HG03378 (cell line): ENCODE results near the gene WDR73.
"Not testable (repeated sequence)": the region's sequence is repeated elsewhere in the genome, so short reads cannot be mapped to it uniquely, and the experiment has no call there.

Experiments used
- ATAC-seq: cut with Tn5 transposase; IDR thresholded peaks from one replicate; pipeline ENCODE4 v1.9.1; 2021; ENCODE audit warnings: mild to moderate bottlenecking, moderate library complexity; ENCODE audit not compliant: unreplicated experiment

The WDR73 gene

DNA sequence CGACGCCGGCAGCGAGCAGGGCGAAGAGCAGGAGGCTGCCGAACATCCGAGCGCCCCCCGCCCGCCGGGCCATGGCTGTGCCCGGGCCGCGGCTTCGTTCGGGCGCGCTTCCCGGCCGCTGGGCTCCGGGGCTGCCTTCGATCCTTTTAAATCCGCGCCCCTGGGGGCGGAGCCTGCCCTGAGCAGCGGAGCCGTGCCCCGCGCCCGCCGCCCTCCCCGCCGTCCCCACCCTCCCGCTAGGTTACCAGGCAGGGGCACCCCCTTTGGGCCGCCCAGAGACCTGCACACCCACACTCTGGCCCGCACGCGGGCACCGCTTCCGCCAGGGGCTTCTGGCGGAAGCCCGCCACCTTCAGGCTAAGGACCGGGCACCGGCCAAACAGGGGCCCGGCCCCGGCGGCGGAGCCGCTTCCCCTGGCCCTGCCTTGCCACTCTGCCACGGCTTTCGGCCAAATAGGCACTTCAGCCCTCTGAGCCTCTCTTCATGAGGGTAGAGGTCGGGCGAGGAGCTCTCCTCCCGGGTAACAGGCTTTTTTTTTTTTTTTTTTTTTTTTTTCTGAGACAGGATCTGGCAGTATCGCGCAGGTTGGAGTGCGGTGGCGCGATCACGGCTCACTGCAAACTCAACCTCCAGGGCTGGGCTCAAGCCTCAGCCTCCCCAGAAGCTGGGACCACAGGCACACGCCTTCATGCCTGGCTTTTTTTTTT is 4.2 kb upstream of the WDR73 start, which contains the start of gene NMB:
NMB (minus strand) TSS at position 120 of the 708 bp plus-strand sequence; CDS start at position 73, 47 bp downstream.
- peak; percentile 38 for ATAC-seq

DNA sequence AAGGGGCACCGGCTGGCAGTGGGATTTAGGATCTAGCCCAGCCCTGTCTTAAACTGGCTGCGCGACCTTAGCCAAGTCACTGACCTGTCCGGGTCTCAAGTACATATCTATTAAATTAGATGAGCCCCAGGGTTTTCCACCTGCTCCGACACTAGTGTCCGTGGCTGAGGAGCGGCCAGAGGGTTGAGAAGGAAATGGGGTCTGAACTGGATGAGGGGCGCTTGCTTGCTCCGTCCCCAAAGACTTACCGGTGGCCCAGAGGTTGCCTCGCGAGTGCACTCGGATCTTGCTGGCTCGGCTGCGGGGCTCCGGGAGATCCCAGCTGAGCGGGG is 3.6 kb upstream of the WDR73 start:
- ATAC-seq: no peak

DNA sequence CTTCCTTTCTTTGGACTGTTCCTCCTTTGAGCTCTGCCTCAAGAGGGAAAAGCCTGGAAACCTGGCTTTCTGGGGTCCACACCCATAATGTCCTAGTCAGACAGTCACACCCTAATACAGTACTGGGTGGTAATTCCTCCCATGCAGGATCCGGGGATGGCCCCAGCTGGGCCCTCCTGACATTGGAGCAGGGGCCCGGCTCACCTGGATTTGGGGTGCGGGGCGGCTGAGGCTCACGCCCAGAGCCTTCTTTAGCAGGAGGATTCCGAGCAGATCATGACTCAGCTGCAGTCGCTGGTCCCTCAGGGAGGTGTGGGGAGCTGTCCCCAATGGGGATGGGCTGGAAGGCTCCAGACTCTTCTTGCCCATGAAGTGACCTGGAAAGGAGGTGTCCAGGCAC is 2.9 kb upstream of the WDR73 start:
- ATAC-seq: no peak

DNA sequence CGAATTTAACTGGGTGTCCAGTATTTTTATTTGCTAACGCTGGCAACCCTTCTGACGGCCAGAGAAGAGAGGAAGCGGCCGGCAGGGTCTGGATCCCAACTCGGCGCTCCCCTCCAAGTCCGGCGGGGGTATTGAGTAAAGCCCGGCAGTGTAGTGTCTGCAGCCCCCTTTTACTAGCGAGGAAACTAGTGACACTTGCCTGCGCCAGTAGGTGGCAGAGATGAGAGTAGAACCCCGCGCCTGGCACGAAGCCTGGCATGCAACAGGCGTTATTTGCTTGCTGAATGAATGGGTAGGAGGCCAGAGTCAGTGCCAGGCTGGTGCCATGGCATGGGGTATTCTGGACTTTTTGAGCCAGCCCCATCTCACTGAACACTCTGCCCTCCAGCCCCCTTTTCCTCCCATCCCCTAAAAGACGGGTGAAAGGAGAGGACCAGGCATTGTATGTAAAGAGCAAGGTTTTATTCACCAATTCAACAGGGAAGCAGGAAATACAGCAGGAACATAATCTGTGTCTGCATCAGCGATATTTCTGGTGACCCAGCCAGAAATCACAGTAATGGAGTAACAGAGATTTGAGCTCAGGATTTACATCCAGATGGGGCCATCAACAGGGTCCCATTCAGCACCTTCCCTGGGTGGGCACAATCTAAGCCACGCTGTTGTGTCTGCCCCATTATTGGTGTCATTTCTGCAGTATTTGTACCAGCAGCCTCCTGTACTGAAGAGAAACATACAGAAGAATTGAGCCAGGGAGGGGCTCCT is 788 bp upstream of the WDR73 start:
- no peak for ATAC-seq

DNA sequence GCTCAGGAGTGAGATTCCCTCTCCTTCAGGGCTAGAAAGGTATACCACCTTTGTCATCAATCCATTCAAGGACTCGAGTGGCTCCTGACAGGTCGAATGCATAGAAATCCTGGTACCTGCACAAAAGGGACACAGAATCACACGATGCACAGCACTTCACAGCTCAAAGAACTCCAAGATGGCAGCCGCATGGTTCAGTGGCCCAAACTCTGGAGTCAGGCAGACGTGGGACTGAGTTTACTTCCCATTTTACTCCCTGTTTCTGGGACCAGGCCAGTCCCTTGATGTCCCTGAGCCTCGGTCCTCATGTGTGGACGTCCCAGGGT is 536 bp downstream of the WDR73 start:
- no peak for ATAC-seq

DNA sequence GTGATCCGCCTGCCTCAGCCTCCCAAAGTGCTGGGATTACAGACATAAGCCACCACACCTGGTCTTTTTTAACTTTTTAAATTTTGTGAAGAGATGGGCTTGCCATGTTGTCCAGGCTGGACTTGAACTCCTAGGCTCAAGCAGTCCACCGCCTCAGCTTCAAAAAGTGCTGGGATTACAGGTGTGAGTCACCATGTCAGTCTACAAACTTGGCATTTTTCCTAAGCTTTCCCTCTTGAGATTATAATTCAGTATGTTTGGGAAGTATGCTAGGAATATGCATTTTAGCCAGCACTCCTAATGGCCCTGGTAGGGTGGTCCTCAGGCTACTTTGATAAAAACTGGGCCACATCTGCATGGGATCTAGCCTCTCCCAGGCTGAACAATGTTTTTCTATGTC is 4.4 kb downstream of the WDR73 start:
- ATAC-seq: no peak

DNA sequence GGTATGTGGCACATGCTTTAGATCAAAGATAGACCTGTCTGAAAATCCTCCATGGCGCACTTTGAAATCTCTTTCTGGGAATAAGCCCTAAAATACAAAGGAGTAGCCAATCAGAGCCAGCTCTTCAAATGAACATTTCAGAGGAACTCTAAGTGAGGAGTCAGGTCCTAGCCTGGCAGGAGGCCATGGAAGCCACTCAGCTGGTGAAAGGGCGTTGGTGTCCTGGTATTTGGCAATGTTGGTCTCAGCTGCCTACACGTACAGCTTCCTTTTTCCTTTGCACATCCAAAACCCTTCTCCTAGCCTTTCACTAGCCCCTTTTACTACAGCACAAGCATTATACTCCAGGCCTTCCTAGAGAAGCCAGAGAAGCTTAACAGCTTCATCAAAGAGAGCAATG is 5.5 kb downstream of the WDR73 start:
- no peak for ATAC-seq

DNA sequence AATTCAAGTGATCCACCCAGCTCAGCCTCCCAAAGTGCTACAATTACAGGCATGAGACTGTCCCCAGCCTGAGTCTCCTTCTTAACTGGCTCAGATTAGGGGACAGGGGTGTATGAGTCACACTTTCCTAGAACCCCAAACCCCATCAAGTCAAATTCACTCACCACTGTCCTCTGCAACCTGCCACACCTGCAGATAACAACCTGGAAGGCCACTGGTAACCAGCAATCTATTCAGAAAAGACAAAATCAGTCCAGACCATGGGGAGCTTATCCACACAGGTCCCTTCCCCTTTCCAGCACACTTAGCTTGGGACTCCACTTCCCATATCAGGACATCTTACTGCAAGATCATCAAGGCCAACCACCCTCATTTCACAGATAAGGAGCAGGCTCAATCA is 6.4 kb downstream of the WDR73 start:
- ATAC-seq: no peak

DNA sequence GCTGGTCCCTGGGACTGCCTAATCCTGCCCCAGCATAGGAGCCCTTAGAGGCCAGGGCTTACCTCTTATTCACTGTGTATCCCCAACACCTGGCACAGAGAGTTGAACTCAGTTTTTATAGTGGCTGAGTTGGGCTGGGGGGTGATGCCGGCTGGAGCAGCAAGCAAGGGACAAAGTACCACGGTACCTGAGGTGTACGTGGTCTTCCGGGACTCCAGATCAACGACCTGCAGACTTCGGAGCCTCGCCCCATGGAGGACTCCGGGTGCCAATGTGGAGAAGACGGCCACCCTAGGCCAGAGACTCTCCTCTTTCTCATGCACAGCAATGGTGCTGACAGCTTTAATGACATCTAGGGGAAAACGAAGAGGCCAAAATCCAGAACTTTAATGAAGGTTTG is 8.1 kb downstream of the WDR73 start:
- ATAC-seq: no peak

DNA sequence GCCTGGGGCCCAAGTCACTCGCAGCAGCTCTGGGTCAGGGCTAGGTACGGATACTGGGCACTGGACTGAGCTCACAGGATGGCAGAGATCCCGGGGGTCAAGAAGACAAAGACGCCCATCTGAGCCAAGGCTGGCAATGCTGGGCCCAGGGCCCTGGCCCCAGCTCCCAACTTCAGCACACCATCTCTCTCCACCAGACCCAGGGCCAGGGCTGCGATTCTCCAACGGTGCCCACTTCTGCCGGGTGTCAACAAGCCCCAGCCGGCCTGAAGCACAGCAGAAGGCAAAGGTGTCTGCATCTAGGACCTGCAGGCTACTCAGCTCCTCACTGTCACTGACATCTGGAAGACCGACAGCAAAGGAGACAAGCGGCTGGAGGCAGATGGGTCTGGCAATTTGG is 8.6 kb downstream of the WDR73 start:
- no peak for ATAC-seq

DNA sequence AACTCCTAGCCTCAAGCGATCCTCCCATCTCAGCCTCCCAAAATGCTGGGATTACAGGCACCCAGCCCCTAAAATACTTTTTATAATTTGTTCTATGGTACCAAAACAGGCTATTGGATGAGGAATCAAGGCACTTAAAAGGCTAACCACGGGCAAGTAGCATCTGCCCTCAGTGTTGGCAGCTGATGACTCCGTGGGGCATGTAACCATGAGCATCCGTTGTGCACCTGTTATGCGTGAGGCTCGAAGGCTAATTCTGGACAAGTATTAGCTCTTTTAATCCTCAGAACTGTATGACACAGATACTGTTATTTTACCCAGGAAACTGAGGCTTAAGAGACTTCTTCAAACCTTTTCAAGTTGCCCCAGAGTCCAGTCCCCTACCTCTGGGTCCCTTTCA is 10.2 kb downstream of the WDR73 start:
- no peak for ATAC-seq

DNA sequence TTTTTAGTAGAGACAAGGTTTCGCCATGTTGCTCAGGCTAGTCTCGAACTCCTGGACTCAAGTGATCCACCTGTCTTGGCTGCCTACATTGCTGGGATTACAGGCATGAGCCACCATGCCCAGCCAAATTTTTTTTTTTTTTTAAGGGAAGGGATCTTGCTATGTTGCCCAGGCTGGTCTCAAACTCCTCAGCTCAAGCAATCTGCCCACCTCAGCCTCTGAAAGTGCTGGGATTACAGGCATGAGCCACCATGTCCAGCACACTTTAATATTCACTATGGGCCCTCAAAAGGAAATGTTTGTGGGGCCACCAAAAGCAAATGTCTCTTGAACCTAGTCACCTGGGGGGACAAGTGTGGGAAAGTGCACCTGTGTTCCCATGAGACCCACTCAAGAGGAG is 11.4 kb downstream of the WDR73 start:
- not testable (repeated sequence) for ATAC-seq

DNA sequence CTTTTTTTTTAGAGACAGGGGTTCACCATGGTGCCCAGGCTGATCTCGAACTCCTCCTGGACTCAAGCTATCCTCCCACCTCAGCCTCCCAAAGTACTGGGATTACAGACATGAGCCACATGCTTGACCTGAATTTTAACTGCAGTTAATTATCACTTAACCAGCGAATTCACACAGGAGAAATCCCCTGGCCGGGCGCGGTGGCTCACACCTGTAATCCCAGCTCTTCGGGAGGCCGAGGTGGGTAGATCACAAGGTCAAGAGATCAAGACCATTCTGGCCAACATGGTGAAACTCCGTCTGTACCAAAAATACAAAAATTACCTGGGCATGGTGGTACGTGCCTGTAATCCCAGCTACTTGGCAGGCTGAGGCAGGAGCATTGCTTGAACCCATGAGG is 12.2 kb downstream of the WDR73 start:
- not testable (repeated sequence) for ATAC-seq

DNA sequence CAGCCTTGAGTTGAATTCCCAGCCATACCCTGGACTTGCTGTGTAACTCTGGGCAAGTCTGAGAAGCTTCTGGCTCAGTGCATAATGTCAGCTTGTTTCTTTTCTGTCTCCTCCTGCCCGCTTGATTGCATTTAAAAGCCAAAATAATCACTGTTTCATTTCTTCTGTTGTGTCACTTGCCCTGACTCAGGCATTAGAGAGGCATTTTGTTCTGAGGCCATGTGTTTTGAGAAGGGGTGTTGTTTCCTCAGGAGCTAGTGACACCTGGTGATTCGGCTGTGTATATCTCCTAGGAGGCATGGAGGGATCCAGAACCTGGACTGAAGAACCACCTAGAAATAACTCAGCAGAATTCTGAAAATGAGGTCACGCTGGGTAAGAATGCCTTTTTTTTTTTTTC is 16.0 kb downstream of the WDR73 start:
- no peak for ATAC-seq

DNA sequence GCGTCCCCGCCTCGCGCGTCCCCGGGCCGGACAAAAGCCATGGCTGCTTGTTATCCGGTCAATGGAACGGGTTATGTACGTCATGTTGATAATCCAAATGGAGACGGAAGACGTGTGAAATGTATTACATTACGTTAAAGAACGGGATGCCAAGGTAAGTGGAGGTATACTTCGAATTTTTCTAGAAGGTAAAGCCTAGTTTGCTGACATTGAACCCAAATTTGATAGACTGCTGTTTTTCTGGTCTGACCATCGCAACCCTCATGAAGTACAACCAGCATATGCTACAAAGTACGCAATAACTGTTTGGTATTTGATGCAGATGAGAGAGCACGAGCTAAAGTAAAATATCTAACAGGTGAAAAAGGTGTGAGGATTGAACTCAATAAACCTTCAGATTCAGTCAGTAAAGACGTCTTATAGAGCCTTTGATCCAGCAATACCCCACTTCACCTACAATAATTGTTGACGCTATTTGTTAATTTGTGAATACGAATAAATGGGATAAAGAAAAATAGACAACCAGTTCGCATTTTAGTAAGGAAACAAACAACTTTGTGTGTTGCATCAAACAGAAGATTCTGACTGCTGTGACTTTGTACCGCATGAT is 19.8 kb downstream of the WDR73 start:
- ATAC-seq: peak; percentile 0

DNA sequence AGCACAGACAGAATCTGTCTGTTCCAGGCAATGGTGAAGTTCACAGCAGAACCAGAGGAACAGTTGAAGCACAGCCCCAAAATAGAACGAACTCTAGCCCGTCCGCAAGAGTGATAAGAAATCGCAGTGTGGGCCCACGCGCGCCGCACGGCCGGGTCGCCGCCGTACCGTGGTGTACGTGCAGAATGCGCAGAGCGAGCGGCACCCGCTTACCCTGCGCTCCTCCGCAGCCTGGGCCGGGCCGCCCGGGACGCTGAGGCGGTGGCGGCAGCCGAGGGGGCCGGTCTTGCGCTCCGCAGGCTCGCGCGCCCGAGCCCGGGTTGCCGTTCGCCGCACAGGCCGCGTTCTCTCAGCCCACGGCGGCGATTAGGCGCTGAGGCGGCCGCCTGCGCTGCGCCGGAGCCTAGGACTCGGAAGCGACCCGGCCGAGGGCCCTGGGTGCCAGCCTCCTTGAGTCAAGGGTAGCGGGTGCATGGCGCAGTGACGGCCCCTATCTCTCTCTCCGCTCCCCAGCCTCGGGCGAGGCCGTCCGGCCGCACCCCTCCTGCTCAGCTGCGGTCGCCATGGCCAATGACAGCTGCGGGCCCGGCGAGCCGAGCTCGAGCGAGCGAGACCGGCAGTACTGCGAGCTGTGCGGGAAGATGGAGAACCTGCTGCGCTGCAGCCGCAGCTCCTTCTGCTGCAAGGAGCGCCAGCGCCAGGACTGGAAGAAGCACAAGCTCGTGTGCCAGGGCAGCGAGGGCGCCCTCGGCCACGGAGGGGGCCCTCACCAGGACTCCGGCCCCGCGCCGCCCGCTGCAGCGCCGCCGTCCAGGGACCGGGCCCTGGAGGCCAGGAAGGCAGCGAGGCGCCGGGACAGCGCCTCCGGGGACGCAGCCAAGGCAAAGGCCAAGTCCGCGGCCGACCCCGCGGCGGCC is 20.5 kb downstream of the WDR73 start:
- ATAC-seq: peak; percentile 25

DNA sequence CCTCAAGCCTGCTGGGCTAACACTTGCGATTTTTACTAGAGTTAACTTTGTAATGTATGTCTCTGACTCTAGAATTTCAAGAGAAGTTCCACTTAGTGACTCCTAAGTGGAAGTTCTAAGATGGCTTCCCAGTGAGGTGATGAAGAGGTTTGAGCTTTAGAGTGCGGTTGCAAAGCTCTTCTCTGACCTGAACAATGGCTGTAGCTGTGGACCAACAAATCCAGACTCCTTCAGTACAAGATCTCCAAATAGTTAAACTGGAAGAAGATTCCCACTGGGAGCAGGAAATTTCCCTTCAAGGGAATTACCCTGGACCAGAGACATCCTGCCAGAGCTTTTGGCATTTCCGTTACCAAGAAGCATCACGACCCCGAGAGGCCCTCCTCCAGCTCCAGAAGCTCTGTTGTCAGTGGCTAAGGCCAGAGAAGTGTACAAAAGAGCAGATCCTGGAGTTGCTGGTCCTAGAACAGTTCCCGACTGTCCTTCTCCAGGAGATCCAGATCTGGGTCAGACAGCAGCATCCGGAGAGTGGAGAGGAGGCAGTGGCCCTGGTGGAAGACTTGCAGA is 22.3 kb downstream of the WDR73 start:
- no peak for ATAC-seq

DNA sequence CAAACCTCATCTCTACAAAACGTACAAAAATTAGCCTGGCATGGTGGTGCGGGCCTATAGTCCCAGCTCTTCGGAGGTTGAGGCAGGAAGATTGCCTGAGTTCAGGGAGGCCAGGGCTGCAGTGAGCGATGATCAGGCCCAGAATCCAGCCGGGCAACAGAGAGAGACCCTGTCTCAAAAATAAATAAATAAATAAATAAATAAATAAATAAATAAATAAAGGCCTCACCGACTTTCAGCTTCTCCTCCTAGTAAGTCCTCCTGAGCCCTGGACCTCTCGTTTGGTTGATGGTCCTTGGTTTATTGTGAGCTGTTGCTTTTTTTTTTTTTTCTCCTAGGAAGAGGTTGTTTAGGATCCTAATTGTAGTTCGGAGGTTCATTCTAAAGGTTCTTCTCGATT is 25.1 kb downstream of the WDR73 start:
- no peak for ATAC-seq

DNA sequence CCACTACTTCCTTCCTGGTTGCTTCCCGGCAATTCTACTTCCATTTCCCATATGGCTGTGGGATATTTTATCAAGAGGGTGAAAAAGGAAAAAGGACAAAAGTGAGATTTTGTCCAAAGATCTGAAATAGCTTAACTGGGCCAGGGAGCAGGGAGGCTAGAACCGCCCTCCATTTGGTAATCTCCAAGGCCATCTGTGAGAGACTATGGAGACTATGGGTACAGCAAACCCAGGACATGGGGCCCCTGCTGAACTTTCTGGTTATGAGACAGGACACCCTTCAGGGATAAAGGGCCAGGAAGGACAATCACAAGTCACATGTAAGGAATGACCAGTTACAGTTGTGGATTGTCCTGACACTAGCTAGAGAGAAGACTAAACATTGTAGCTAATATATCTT is 29.0 kb downstream of the WDR73 start:
- no peak for ATAC-seq

DNA sequence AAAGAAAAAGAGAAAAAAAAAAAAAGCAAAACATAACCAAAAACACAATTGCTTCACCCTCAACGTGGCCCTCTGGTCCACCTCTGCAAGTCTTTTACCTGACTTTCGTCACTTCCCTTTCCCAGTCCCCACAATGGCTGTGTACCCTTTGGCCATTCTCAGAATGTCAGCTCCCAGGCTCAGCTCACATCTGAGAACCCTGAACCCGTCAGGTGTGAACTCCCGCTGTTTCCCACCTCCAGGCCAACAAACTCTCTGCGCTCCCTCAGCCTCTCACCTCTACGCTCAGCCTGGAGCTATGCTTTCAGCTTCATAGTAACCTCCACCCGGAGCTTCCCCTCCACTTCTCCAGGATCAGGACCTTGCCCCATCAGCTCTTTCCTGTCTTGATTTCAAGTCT is 29.7 kb downstream of the WDR73 start:
- no peak for ATAC-seq

DNA sequence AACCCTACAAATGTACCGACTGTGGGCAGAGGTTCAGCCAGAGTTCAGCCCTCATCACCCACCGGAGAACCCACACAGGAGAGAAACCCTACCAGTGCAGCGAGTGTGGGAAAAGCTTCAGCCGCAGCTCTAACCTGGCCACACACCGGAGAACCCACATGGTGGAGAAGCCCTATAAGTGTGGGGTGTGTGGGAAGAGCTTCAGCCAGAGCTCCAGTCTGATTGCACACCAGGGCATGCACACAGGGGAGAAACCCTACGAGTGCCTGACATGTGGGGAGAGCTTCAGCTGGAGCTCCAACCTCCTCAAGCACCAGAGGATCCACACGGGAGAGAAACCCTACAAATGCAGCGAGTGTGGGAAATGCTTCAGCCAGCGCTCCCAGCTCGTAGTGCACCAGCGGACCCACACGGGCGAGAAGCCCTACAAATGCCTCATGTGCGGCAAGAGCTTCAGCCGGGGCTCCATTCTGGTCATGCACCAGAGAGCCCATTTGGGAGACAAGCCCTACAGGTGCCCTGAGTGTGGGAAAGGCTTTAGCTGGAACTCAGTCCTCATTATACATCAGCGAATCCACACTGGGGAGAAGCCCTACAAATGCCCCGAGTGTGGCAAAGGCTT is 32.6 kb downstream of the WDR73 start:
- ATAC-seq: no peak
